RWPE1 (cell line): ENCODE measurements around the gene FIG4.

Source experiments
- CTCF ChIA-PET: fragments of 350-600 bp; sonication (Branson Sonifier 250); formaldehyde crosslinking; extraction: SDS; loops from one replicate; lab custom pipeline; 2021; lab: Yijun Ruan, JAX
- POLR2A ChIA-PET: fragments of 400-600 bp; formaldehyde crosslinking; extraction: SDS; loops from one replicate; lab custom pipeline; 2020; ENCODE audit warnings: antibody characterized with exemption; ENCODE audit not compliant: low non-redundant PET; lab: Yijun Ruan, JAX
- DNase-seq: peaks from one replicate; pipeline ENCODE4 v3.0.0; 2012; ENCODE audit warnings: low spot score
- H3K27ac ChIP-seq: fragments of 450-650 bp; 2 replicates; pipeline ENCODE4 v1.5.1; 2017
- CTCF ChIP-seq: fragments of 450-650 bp; conservative IDR thresholded peaks from 2 replicates; pipeline ENCODE4 v1.5.1; 2017; ENCODE audit warnings: low read depth, mild to moderate bottlenecking

FIG4 gene

GRCh38 chr6:109874086-109874485, 183.0 kb downstream of the FIG4 start:
- CTCF ChIA-PET, result no interaction called here
- no peak for DNase-seq
- POLR2A ChIA-PET, result no interaction called here
- no peak overlapping the region for H3K27ac ChIP-seq
- TF ChIP-seq CTCF, result no peak

- POLR2A ChIA-PET, result no interaction called here
- H3K27ac ChIP-seq, result no peak overlapping the region
- CTCF ChIA-PET, result no interaction called here
- DNase-seq, result no peak
- TF ChIP-seq CTCF, result no peak
Measured at GRCh38 chr6:109874621-109875020, 183.5 kb downstream of the FIG4 start.
